Glomerular visceral epithelial cell (primary cell): Measurements from ENCODE around the gene SFMBT1.

Experiments used
- DNase-seq: peaks from one replicate; pipeline ENCODE4 v3.0.0-alpha.2; 2016; ENCODE audit errors: extremely low spot score

Gene SFMBT1

DNA sequence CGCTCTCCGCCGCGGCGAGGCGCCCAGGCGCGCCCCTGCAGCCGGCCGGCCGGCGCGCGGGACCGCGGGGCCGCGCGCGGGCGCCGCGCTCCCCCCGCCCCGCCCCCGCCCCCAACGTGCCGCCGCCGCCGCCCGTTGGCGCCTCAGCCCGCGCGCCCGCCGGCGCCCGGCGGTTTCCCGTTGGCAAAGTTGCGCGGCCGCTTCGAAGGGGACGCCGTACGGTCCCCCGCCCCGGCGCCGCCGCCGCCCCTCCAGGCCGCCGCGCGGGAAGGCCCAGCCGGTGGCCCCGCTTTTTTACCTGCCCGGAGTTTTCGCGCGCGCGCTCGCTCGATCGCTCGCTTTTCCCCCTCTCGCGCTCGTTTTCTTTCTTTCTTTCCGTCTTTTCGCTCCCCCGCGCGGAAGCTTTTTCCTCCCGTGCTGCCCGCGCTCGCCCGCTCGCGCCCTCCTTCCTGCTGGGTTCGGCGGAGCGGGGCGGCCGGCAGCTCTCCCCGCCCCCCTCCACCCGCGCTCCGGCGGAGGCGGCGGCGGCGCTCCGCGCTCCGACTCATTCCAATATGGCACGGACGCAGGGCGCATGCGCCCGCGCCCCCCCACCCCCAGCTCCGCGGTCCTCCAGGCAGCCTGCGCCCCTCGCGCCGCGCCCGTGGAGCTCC lies at the start of gene SFMBT1:
Gene SFMBT1 (minus strand): TSS at position 556 of the 653 bp plus-strand sequence. CDS start 76,945 bp downstream, outside the sequence.
- DNase-seq = peak; percentile 81

DNA sequence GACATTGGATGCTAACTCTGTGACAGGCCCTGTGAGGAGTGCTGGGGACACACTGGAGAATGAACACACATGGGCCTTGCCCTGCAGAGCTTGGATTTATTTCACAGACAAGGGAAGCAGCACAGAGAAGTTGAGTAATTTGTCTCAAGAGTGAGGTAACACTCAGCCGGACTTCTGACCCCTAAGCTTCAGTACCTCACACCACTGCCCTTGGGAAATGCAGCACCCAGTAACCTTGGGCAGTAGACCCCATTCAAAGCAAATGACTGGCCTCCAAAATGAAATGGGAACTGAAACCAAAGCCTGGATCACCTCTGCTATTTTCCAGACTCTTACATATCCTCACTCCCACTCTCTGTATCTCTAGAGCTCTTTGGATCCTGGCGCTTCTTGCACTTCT lies 47.1 kb upstream of the SFMBT1 start:
- DNase-seq = no peak

DNA sequence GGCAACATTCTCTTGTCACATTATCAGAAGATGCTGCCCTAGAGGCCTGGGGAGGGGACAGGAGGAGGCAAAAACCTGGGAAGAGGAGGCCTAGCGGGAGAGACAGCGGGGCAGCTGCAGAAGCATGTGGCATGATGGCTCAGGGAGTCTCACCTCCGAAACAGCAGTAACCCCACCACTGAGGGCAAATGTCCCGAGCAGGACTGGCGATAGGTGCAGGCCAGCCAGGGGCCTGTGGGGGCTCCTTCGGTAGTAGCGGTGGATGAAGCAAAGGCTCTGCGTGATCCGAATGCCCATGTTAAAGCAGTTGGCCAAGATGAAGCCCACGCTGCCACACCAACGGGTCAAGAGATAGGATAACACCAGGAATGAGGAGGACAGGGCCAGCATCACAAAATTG lies 46.3 kb upstream of the SFMBT1 start:
- DNase-seq = no peak

- DNase-seq = no peak
These were observed 45.1 kb upstream of the SFMBT1 start for GRCh38 chr3:53091011-53091410.

GRCh38 chr3:53089511-53089910 lies 43.6 kb upstream of the SFMBT1 start:
- DNase-seq = no peak

DNA sequence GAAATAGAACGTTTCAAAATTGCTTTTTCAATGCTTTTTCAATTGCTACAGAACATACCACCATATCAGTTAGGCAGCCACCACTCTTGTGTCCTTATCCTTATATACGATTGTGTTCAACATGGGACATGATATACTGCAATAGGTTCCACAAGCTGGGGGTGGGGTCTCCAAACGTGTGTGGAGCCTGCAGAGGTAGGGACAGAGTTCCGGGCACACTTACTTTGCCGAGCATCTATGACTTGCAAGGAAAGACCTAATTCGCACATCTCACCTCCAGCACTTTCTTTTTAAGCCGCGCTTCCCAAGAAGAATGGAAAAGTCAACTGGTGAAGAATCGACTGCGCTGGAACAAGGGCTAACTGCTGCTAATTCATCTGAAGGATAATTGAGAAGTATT lies 39.6 kb upstream of the SFMBT1 start:
- no peak for DNase-seq

DNA sequence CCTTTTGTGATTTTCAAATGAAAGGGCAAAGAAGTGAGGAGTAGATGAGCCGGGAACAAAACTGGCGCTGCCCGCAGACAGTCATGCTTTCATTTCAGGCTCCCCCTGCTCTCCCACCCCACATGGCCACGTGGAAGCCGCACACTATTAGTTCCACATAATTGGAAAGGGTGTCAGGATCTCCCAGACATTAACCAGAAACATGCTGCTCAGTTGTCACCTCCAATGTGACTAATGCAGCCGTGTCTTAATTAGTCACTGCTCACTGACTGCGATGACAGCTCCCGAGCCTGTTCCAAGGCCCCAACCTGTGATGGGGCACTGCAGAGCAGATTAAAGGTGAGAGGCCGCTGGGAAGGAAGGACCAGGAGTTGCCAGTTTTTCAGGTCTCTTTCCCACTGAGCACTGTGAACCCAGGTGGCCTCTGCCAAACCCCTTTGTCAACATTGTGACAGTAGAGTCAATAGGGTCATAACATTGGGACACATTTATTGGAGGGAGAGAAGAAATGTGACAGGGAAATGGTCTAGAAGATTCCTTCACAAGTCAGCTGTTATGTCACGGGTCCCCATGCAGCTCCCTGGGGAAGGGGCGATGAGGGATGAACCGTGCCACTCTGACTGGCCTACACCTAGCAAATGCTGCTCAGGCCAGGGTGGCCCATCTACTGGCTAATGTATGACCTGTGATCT lies 38.6 kb upstream of the SFMBT1 start:
- peak; percentile 46 for DNase-seq

GRCh38 chr3:53083949-53084309 lies 38.1 kb upstream of the SFMBT1 start:
- DNase-seq = no peak

- DNase-seq = peak; percentile 45
These were observed 37.6 kb upstream of the SFMBT1 start for GRCh38 chr3:53083521-53083920.

- no peak for DNase-seq
These were observed 36.9 kb upstream of the SFMBT1 start for GRCh38 chr3:53082736-53083135.

DNA sequence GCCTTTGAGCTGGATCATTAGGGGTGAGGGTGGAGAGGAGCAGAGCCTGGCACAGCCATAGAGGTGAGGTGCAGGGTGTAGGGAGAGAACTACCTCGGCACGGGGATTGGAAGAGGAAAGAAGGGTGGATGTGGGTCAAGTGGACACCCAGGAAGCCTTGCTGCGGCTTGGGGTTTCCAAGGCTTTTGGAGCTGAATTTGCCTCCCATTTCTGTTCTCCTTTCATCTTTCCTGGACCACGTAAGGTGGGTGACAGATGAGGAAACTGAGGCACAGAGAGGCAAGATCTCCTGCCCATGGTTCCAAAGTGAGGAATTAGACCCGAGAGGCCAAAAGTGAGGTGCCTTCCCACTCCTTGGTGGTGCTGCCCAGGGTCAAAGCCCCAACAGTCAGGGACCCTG lies 35.4 kb upstream of the SFMBT1 start:
- DNase-seq = no peak

GRCh38 chr3:53080612-53081205 lies 34.8 kb upstream of the SFMBT1 start:
- DNase-seq = no peak

DNA sequence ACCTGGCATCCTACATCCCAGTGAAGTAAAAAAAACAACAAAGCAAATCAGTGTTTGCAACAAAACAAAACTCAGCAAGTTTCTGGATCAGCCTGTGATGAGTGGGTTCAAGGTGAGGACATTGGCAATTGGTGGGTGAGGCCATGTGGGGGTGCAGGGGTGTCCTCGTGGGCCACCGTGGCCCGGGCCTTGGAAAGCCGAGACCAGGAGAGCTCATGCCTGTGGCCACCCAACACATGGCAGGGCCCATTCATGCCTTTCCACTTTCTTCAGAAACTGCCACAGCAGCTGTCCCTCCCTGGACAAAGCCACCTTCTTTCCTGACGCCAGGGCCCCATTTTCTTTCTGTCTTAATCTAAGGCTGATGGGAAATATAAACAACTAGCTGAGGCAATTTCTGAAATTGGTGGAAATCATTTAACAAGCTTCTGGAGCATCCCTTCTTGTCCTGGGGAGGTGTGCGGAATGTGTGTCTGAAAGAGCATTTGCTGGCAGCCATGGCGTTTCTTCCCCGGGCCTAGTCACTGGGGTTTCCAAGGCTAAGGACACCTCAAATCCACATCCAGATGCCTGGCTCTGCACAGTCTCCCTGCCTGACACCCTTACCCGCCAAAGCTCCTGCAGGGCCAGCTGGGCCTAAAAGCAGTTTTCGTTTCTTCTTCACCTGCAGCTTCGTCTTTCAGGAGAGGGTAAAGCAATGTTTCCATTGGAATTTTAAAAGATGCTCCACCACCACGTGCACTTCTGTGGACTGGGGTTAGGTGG lies 34.1 kb upstream of the SFMBT1 start:
- no peak for DNase-seq

DNA sequence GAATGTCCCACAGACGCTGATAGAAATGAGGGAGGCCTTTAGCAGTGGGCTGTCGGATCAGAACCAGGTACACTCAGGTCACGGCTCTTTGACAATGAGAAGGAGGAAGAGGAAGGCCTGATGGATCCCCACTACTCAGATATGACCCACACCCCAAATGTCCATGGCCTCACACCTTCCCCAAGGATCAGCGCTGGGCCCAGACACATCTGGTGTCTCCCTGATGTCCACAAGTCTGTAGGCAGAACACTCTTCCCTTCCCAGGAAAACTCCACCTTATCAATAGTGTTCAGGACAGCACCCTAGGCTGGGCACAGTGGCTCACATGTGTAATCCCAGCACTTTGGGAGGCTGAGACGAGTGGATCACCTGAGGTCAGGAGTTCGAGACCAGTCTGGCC lies 33.3 kb upstream of the SFMBT1 start:
- no peak for DNase-seq

DNA sequence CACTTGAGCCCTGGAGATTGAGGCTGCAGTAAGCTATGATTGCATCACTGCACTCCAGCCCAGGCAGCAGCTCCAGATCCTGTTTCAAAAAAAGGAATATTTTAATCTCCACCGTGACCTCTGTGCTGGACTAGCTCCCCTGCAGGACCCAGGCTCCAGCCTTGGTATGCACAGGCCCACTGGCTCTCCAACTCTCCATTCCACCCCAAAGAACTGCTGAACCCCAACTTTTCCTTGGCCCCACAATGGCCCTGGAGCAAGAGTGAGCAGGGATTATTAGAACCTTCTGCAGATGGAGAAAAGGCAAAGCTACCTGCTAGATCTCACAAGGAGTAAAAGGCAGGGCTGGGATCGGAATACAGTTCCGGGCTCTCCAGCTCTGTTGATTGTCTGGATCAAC lies 32.8 kb upstream of the SFMBT1 start:
- no peak for DNase-seq

GRCh38 chr3:53077476-53078220 lies 31.8 kb upstream of the SFMBT1 start:
- DNase-seq = no peak

DNA sequence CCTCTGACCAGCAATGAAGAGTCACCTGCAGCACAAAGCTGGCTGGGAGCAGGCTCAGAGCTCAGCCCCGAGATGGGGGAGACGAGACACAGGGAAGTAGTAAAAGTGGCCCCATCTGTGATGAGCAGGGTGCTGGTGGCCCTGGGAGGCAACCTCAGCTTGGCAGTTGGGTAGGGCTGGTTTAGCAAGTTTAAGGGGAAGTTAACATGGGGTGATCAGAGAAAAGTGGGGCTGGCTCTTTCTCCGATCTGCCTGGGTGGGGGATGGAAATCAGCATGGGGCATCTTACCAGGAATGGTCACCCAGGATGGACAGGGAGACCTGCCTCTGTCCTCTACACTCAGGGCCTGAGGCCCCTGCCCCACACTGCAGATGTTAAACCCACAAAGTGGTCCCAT lies 29.9 kb upstream of the SFMBT1 start:
- no peak for DNase-seq

- DNase-seq = no peak
These were observed 29.2 kb upstream of the SFMBT1 start for GRCh38 chr3:53074761-53075742.

DNA sequence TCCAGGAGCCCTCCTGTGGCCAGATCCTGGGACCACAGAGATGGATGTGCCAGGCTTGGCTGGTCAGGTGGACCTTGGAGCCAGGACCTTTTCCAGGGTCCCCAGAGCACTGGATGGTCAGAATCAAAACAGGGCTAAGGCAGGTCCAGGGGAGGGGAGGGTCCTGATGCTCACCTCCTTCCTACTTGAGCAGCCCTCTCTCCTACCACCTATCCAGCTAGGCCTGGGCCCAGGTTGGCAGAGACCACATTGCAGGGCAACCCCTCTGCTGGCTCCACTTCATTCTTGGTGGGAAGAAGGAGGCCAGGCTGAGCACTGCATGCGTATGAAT lies 28.5 kb upstream of the SFMBT1 start:
- DNase-seq = no peak

GRCh38 chr3:53073553-53074365 lies 27.9 kb upstream of the SFMBT1 start:
- no peak for DNase-seq
